ENCODE measurements around the gene OR12D2. TPM values are rescaled to one million over a fixed set of nuclear protein-coding genes. Genes with fewer than 3 reads are reported as not detected.
"Not testable (repeated sequence)": the region's sequence is repeated elsewhere in the genome, so short reads cannot be mapped to it uniquely, and the experiment has no call there.

The OR12D2 gene, protein sequence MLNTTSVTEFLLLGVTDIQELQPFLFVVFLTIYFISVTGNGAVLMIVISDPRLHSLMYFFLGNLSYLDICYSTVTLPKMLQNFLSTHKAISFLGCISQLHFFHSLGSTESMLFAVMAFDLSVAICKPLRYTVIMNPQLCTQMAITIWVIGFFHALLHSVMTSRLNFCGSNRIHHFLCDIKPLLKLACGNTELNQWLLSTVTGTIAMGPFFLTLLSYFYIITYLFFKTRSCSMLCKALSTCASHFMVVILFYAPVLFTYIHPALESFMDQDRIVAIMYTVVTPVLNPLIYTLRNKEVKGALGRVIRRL
- total RNA-seq (2014; rRNA removed; shearing (Covaris generic)) = not detected in 2 replicates
- not detected in 2 replicates for polyA plus RNA-seq (2015; cell fraction: cytosol; rRNA removed)
- not detected in 2 replicates for polyA plus RNA-seq (2015; cell fraction: nucleus; rRNA removed)

- in situ Hi-C loops (cut with HindIII; ENCODE audit: low pct_unique_long_range_greater_than_20kb, low sequenced_read_pairs) = no loop called here
- no peak for DNase-seq (ENCODE audit: low read depth, low spot score)
Measured at GRCh38 chr6:29395331-29395730, at the start of gene OR12D2. Gene OR12D2 (plus strand): TSS chr6:29395631. CDS start chr6:29396700, 1,069 bp downstream.

DNA sequence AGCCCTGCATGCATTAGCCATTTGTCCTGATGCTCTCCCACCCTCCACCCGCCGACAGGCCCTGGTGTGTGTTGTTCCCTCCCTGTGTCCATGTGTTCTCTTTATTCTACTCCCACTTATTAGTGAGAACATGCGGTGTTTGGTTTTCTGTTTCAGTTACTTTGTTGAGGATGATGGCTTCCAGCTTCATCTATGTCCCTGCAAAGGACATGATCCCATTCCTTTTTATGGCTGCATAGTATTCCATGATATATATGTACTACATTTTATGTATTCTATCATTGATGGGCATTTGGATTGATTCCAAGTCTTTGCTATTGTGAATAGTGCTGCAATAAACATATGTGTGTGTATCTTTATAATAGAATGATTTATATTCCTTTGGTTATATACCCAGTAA lies 46.1 kb upstream of the OR12D2 start:
- DNase-seq (ENCODE audit: low read depth, low spot score); in situ Hi-C loops (cut with HindIII; ENCODE audit: low pct_unique_long_range_greater_than_20kb, low sequenced_read_pairs): not testable (repeated sequence)

DNA sequence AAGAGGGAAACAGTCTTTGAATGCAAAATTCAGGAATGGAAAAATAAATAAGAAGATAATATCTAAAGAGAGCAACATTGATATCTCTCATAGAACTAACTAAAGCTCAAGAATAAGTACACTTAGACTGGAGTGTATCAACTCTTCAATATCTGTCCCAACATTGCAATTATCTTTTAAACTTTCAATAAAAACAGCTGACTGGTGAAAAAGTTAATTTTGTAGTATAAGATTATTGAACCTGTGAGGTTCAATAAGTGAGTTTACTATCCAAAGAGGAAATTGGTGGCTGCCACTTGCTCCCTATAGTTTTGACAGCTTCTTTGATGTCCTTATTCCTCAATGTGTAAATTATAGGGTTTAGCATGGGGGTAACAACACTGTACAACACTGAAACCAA lies 40.5 kb upstream of the OR12D2 start:
- DNase-seq (ENCODE audit: low read depth, low spot score) = no peak
- in situ Hi-C loops (cut with HindIII; ENCODE audit: low pct_unique_long_range_greater_than_20kb, low sequenced_read_pairs) = no loop called here

DNA sequence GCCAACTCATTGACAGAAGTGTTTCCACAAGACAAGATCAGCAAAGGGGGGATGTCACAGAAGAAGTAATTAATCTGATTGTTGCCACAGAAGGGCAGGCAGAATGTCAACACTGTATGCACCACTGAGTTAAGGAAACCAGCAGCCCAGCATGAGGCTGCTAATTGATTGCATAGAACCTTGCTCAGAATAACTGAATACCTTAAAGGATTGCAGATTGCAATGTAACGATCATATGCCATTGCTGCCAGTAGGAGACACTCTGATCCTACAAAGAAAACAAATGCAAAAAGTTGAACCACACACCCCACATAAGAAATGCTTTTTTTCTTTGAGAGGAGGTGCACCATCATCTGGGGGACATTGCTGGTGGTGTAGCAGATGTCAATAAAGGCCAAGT lies 39.8 kb upstream of the OR12D2 start:
- in situ Hi-C loops (cut with HindIII; ENCODE audit: low pct_unique_long_range_greater_than_20kb, low sequenced_read_pairs) = no loop called here
- no peak for DNase-seq (ENCODE audit: low read depth, low spot score)

DNA sequence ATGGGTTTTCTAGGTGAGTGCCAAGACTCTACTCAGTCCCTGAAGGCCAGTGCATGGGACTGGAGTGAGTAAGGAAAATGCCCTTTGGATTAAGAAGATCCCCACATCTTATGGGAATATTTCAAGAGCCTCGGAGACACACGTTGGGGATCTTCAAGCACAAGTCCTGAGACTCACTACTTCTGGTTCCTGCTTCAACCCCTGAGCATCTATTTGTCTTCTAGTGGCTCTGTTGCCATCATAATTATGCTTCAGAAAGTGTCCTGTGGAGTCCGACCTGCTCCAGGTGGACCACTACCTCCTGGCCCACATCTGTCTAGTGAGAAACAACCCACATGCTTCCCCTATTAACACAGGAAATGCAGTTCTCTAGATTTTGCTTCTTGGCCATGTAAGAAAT lies 26.7 kb upstream of the OR12D2 start, which contains the start of gene OR5V1:
OR5V1 (minus strand) TSS at position 101 of the 400 bp plus-strand sequence. CDS start 12,670 bp downstream, outside the sequence.
- in situ Hi-C loops (cut with HindIII; ENCODE audit: low pct_unique_long_range_greater_than_20kb, low sequenced_read_pairs) = no loop called here
- no peak for DNase-seq (ENCODE audit: low read depth, low spot score)

GRCh38 chr6:29375191-29375590 lies 20.2 kb upstream of the OR12D2 start, which contains the start of gene OR12D3:
Gene OR12D3 (minus strand): TSS chr6:29375291. CDS start chr6:29375287, 4 bp downstream.
- in situ Hi-C loops (cut with HindIII; ENCODE audit: low pct_unique_long_range_greater_than_20kb, low sequenced_read_pairs) = no loop called here
- DNase-seq (ENCODE audit: low read depth, low spot score) = no peak

DNA sequence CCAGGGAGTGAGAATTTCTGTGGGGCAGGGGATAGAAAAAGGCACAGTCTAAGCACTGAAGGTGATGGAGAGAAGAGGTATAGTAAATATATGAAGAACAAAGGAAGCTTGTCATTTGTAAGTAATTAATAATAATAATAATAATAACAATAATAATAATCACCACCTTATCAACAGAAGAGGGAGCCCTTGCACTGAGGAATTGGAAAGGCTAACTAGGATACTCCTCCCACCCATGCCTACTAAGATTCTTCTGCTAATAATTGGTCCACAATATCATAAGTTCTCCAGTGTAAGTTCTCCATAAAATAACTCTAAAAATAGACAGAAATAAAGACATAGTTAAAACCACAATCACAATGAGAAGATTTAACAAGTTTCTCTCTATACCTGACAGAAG lies 19.4 kb upstream of the OR12D2 start:
- in situ Hi-C loops (cut with HindIII; ENCODE audit: low pct_unique_long_range_greater_than_20kb, low sequenced_read_pairs) = no loop called here
- peak; percentile 60 for DNase-seq (ENCODE audit: low read depth, low spot score)

DNA sequence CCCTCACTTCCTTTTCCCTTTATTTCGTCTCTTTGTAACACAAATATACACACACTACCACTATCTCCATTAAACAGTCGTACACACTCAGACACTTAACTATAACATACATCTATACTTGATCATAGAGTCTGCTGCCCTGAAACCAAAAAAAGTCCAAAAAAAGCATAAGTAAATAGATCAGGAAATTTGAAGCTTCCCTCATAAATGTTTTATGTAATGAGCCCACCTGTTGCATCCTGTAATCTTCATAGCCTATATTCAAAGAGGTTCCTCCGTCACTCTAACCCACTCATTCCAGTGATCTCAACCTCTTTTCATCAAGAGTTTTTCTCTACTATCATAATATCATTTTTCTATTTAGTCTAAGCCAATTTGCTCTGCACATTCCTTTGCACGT lies 6.9 kb upstream of the OR12D2 start:
- in situ Hi-C loops (cut with HindIII; ENCODE audit: low pct_unique_long_range_greater_than_20kb, low sequenced_read_pairs) = no loop called here
- no peak for DNase-seq (ENCODE audit: low read depth, low spot score)

DNA sequence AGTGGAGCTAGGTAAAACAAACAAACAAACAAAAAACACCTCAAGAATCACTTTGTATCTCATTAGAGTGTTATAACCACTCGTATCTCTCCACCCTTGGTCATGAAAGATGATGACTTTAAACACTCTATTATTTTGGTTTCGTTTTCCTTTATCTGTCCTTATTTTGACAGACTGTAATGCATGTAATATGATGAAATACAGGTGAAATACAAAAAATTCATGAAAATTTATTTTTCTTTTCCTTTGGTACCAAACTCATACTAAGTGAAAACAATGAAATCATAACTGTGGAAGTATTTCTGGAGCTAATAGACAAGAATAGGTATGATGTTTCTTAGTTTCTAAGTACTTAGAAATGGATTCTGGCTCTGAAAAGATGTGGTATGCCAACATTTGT lies 4.1 kb downstream of the OR12D2 start:
- in situ Hi-C loops (cut with HindIII; ENCODE audit: low pct_unique_long_range_greater_than_20kb, low sequenced_read_pairs) = no loop called here
- DNase-seq (ENCODE audit: low read depth, low spot score) = no peak

GRCh38 chr6:29403801-29404200 lies 8.4 kb downstream of the OR12D2 start:
- in situ Hi-C loops (cut with HindIII; ENCODE audit: low pct_unique_long_range_greater_than_20kb, low sequenced_read_pairs) = no loop called here
- DNase-seq (ENCODE audit: low read depth, low spot score) = no peak

GRCh38 chr6:29414588-29414987 lies 19.2 kb downstream of the OR12D2 start, which contains the start of gene OR12D1:
Gene OR12D1 (plus strand): TSS chr6:29414928.
- DNase-seq (ENCODE audit: low read depth, low spot score) = peak; percentile 50
- in situ Hi-C loops (cut with HindIII; ENCODE audit: low pct_unique_long_range_greater_than_20kb, low sequenced_read_pairs) = no loop called here

DNA sequence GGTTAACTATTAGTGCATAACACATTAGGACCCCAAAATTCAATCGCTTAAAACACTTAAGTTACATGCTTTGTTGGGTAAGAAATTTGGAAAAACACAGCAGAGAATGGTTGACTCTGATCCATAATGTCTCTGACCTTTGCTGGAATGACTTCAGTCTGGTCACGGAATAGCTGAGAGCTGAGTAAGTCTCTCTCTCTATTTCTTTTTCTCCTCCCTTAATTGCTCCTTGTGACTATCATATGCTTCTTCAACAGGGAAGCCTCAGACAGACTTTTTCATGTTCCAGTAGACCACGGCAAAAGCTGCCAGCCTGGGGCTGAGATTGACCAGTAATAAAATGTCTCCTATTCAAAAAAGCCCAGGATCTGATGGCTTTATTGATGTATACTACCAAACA lies 24.1 kb downstream of the OR12D2 start:
- DNase-seq (ENCODE audit: low read depth, low spot score) = peak; percentile 95
- in situ Hi-C loops (cut with HindIII; ENCODE audit: low pct_unique_long_range_greater_than_20kb, low sequenced_read_pairs) = no loop called here

GRCh38 chr6:29424168-29424567 lies 28.7 kb downstream of the OR12D2 start:
- in situ Hi-C loops (cut with HindIII; ENCODE audit: low pct_unique_long_range_greater_than_20kb, low sequenced_read_pairs) = no loop called here
- DNase-seq (ENCODE audit: low read depth, low spot score) = no peak

DNA sequence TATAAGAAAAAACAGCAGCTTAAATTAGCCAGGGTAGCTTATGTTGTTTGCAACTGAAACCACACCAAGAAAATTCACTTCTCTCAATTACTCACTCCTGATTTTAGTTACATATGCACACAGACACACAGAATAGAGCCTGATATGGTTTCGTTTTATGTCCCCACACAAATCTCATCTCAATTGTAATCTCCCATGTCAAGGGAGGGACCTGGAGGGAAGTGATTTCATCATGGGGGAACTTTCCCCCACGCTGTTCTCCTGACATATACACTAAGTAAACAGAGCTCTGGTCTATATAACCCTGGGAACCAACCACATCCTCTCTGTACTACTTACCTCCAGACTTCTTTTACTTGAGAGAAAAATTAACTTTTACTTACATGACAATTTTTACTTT lies 29.1 kb downstream of the OR12D2 start:
- in situ Hi-C loops (cut with HindIII; ENCODE audit: low pct_unique_long_range_greater_than_20kb, low sequenced_read_pairs) = no loop called here
- DNase-seq (ENCODE audit: low read depth, low spot score) = no peak

GRCh38 chr6:29425075-29425474 lies 29.6 kb downstream of the OR12D2 start:
- in situ Hi-C loops (cut with HindIII; ENCODE audit: low pct_unique_long_range_greater_than_20kb, low sequenced_read_pairs) = no loop called here

GRCh38 chr6:29426654-29427053 lies 31.2 kb downstream of the OR12D2 start:
- in situ Hi-C loops (cut with HindIII; ENCODE audit: low pct_unique_long_range_greater_than_20kb, low sequenced_read_pairs) = no loop called here
- DNase-seq (ENCODE audit: low read depth, low spot score) = peak; percentile 15

More at GRCh38 chr6:29425075-29425474, 29.6 kb downstream of the OR12D2 start:
- no peak for DNase-seq (ENCODE audit: low read depth, low spot score)

GRCh38 chr6:29436730-29437129 lies 41.3 kb downstream of the OR12D2 start:
- DNase-seq (ENCODE audit: low read depth, low spot score); in situ Hi-C loops (cut with HindIII; ENCODE audit: low pct_unique_long_range_greater_than_20kb, low sequenced_read_pairs): not testable (repeated sequence)

DNA sequence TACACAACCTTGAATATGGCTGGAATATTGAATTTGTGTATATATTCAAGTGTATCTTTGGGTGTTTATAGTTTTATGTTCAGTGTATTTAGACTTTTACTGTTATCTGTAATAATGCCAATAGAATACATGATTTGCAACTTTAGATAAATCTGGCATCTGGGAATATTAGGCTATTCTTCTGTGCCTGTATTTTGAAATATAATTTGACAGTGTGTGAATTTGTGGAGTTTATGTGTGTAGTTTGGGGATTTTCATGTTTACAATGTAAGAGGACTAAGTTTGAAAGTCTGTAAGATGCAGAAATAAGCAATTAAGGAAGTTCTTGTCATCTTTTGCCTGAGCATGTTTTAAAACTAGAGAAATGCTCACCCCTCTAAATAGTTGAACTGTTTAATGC lies 43.6 kb downstream of the OR12D2 start, which contains the start of gene OR10C1:
OR10C1 (plus strand) TSS at position 301 of the 400 bp plus-strand sequence. CDS start 710 bp downstream, outside the sequence.
- in situ Hi-C loops (cut with HindIII; ENCODE audit: low pct_unique_long_range_greater_than_20kb, low sequenced_read_pairs) = no loop called here
- DNase-seq (ENCODE audit: low read depth, low spot score) = no peak

DNA sequence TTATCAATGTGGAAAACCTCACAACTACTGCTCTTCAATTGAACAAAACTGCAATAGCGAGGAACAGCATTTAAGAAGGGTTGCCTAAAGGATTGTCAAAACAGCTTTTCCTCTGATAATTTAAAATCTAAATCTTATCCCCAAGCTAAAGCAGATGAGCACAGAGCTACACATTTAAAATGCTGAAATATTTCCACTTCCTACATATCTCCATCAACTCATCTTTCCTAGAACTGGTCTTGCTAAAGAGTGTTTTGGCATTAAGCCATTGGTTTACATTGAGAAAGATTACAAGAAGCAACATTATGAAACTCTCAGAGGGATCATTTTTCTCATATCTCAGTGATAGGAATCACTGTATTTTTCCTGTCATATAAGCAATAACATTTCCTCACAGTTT lies 47.3 kb downstream of the OR12D2 start:
- DNase-seq (ENCODE audit: low read depth, low spot score) = no peak
- in situ Hi-C loops (cut with HindIII; ENCODE audit: low pct_unique_long_range_greater_than_20kb, low sequenced_read_pairs) = no loop called here

Data from SK-MEL-5 (cell line).